Muscle of leg (tissue), 11 donors: Measurements from ENCODE around the gene WIPF3. TPM values are rescaled to one million over a fixed set of nuclear protein-coding genes. Genes with fewer than 3 reads are reported as not detected.

Experiments
- DNase-seq: peaks from one replicate; pipeline ENCODE4 v3.0.0; 2013
- H3K27ac ChIP-seq: one replicate; pipeline ENCODE4 v1.5.1; 2013; ENCODE audit warnings: mild to moderate bottlenecking, low read length, control low read depth
- H3K27me3 ChIP-seq: one replicate; pipeline ENCODE4 v1.6.1; 2013; ENCODE audit warnings: low read length; ENCODE audit not compliant: control insufficient read depth, insufficient read depth
- H3K36me3 ChIP-seq: one replicate; pipeline ENCODE4 v1.6.1; 2013; ENCODE audit warnings: low read length; ENCODE audit not compliant: control insufficient read depth, insufficient read depth
- H3K4me1 ChIP-seq: one replicate; pipeline ENCODE4 v1.6.1; 2013; ENCODE audit warnings: low read length; ENCODE audit not compliant: control insufficient read depth, insufficient read depth
- H3K4me3 ChIP-seq: one replicate; pipeline ENCODE4 v1.5.1; 2013; ENCODE audit warnings: low read length, control low read depth
- H3K9me3 ChIP-seq: replicated peaks from 2 replicates; pipeline ENCODE4 v1.6.1; 2013; ENCODE audit warnings: low read depth, low read length; ENCODE audit not compliant: control insufficient read depth
- WGBS: methylation state at CpG from one replicate; pipeline ENCODE4 v1.1.5; 2013; ENCODE audit warnings: missing lambda C conversion rate; ENCODE audit not compliant: insufficient coverage; 5-methylcytosine and 5-hydroxymethylcytosine counted together
- polyA plus RNA-seq, 8 donors: library from polyadenylated mRNA; unstranded; fragments of 120-200 nt; gene quantifications; one replicate each; pipeline versions ENCODE4 v1.2.1 to v1.2.3, GENCODE V29; 2013; ENCODE audit warnings: inconsistent platforms in 1 of 8, low replicate concordance in 1 of 8; ENCODE audit not compliant: insufficient read length in 8 of 8, insufficient read depth in 1 of 8
- total RNA-seq: library from RNA; stranded (reverse); fragments of 120-200 nt; gene quantifications from one replicate; pipeline ENCODE4 v1.2.4, GENCODE V29; 2013

Gene WIPF3
- total and polyA plus RNA-seq, 9 donors = 6.1 to 30.7 (median 17.7) TPM

DNA sequence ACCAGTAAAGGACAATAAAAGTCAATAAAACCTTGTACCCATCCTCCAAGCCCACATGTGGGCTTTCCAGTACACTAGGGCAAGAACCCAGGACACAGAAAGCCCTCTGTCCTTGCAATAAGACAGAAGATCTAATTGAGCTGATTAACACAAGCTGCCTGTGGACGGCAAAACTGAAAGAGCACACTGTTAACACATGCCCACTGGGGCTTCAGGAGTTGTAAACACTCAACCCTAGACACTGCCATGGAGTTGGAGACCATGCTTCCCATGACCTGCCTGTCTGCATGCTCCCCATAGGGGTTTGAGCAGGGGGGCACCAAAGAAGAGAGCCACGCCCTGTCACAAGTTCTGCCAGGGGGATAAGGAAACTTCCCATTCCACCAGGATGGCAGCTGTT, 22.6 kb upstream of the WIPF3 start:
- Histone ChIP-seq H3K9me3 (no peaks in the 10 kb centered on the region), H3K4me1 (no peaks in the 10 kb centered on the region), H3K36me3 (no peaks in the 10 kb centered on the region), H3K4me3 (no peak overlapping the region), H3K27me3 (no peaks in the 10 kb centered on the region), H3K27ac (no peak overlapping the region)
- 71% methylated on average over 1 of the region's 2 CpGs for WGBS
- DNase-seq = no peak

DNA sequence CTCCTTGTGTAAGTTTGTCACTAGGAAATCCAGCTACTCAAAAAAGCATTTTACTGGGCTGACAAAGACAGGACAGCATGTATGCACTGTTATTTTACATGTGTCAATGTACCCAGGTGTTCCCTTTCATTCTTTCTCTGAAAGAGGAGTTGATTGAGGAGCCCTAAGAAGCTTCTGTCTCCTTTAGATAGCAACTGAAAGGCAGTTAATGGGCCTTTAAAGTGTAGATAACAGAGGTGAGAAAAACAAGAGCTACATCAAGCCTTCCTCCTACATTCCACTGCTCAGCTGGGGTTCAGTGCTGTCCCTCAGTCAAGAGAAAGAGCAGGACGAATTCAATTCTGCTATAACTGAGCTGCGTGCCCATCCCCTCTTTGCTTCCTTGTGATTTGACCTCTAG, 12.8 kb upstream of the WIPF3 start:
- Histone ChIP-seq H3K9me3 (no peaks in the 10 kb centered on the region), H3K4me1 (no peaks in the 10 kb centered on the region), H3K27me3 (no peaks in the 10 kb centered on the region), H3K4me3 (no peak overlapping the region), H3K27ac (no peak overlapping the region), H3K36me3 (no peaks in the 10 kb centered on the region)
- 43% methylated on average over 1 of the region's 2 CpGs for WGBS
- no peak for DNase-seq

GRCh38 chr7:29794959-29795629, 11.2 kb upstream of the WIPF3 start:
- Histone ChIP-seq H3K4me1 (no peaks in the 10 kb centered on the region), H3K36me3 (no peaks in the 10 kb centered on the region), H3K27me3 (no peaks in the 10 kb centered on the region), H3K27ac (no peak overlapping the region), H3K4me3 (no peak overlapping the region), H3K9me3 (no peaks in the 10 kb centered on the region)
- WGBS = 73% methylated on average over 3 of the region's 6 CpGs
- DNase-seq = no peak

- Histone ChIP-seq H3K4me1 (no peaks in the 10 kb centered on the region), H3K36me3 (no peaks in the 10 kb centered on the region), H3K9me3 (no peaks in the 10 kb centered on the region), H3K4me3 (no peak overlapping the region), H3K27ac (no peak overlapping the region), H3K27me3 (no peaks in the 10 kb centered on the region)
- no peak for DNase-seq
- no CpG with 5 or more reads among the region's 2 CpGs for WGBS
These were observed 10.4 kb upstream of the WIPF3 start for GRCh38 chr7:29795696-29796580.

GRCh38 chr7:29797112-29797944, 9.0 kb upstream of the WIPF3 start:
- DNase-seq = no peak
- Histone ChIP-seq H3K4me3 (no peak overlapping the region), H3K27me3 (no peaks in the 10 kb centered on the region), H3K36me3 (no peaks in the 10 kb centered on the region), H3K9me3 (no peaks in the 10 kb centered on the region), H3K4me1 (no peaks in the 10 kb centered on the region), H3K27ac (no peak overlapping the region)
- 66% methylated on average over 2 of the region's 7 CpGs for WGBS

- Histone ChIP-seq H3K4me3 (no peak overlapping the region), H3K4me1 (no peaks in the 10 kb centered on the region), H3K9me3 (no peaks in the 10 kb centered on the region), H3K27ac (no peak overlapping the region), H3K27me3 (no peaks in the 10 kb centered on the region), H3K36me3 (no peaks in the 10 kb centered on the region)
- DNase-seq = no peak
- 67% methylated on average over 5 of the region's 5 CpGs for WGBS
These were observed 7.9 kb upstream of the WIPF3 start for GRCh38 chr7:29798422-29798821.

GRCh38 chr7:29801929-29802328, 4.4 kb upstream of the WIPF3 start:
- WGBS = no CpG with 5 or more reads among the region's 1 CpG
- Histone ChIP-seq H3K27me3 (peaks cover 18% of the 10 kb centered on the region), H3K4me3 (no peak overlapping the region), H3K27ac (no peak overlapping the region), H3K36me3 (no peaks in the 10 kb centered on the region), H3K9me3 (no peaks in the 10 kb centered on the region), H3K4me1 (peaks cover 5% of the 10 kb centered on the region)
- no peak for DNase-seq

DNA sequence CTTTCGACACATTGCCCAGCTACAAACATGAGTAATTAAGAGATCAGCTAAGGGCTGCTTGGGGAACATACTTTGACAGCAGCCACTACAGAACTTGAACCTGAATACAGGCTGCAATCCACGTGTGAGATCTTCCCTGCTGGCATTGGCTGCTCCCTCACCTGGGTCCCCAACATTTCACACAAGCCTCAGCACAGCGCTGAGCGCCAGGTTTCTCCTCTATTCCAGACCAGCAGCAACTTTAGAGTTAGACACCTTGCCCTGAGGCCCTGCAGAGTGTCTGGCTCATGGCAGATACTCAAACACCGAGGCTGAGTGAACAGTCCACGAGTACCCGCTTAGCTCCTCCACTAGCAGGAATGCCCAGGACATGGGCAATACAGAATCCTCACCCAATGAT, 1.3 kb upstream of the WIPF3 start:
- WGBS = 86% methylated on average over 6 of the region's 7 CpGs
- H3K36me3 ChIP-seq = no peaks in the 10 kb centered on the region
- H3K9me3 ChIP-seq = no peaks in the 10 kb centered on the region
- peaks cover 12% of the 10 kb centered on the region for H3K4me1 ChIP-seq
- H3K4me3 ChIP-seq = no peak overlapping the region
- peaks cover 32% of the 10 kb centered on the region for H3K27me3 ChIP-seq
- no peak overlapping the region for H3K27ac ChIP-seq
- DNase-seq = no peak

GRCh38 chr7:29805886-29806207, 461 bp upstream of the WIPF3 start:
- H3K9me3 ChIP-seq = no peaks in the 10 kb centered on the region
- H3K27me3 ChIP-seq = peaks cover 32% of the 10 kb centered on the region
- 34% methylated on average over 11 of the region's 12 CpGs for WGBS
- H3K4me3 ChIP-seq = peak overlapping the region; percentile 35
- H3K4me1 ChIP-seq = peaks cover 12% of the 10 kb centered on the region
- H3K36me3 ChIP-seq = no peaks in the 10 kb centered on the region
- DNase-seq = no peak
- H3K27ac ChIP-seq = no peak overlapping the region
